Measurements from ENCODE around the gene SPTBN1.

Gene SPTBN1

DNA sequence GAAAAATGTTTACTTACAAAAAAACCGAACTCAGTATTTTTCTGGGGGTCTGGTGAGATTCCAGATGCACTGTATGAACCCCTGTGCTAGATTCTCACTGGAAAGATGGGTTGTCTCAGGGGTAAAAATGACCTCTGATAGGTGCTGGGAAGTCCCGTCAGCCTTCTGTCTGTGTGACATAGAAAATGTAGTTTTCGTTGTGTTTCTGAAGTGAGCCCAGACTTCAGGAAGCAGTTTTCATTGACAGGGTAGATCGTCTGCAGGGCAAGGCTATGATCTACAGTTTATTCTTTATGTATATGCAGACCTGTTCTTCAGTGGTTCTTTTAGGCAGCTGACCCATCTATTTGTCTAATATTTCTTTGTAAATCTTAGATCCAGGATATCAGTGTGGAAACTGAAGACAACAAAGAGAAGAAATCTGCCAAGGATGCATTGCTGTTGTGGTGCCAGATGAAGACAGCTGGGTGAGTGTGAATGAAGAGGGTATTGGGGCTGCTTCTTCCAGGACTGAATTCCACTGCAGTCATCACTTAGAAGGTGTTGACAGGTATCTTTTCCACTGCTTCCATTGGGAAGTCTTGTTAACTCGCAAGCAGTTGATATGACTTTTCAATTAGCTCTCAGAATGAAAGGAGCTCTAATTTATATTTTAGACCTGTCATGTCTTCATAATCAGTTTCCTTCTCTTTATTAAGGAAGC lies 159.9 kb downstream of the SPTBN1 start:
- DNase-seq (ENCODE audit: extremely low spot score), result no peak
- ChIA-PET POLR2A (no interaction called here), CTCF (interaction anchor here (1.4 kb wide), 1 partner anchor 93 kb away, joined by 3 read pairs; no protein-coding TSS in a partner anchor)
- TF ChIP-seq TARDBP (IDR thresholded peaks at IDR 0.05), result no peak
- TF ChIP-seq LEF1 (IDR thresholded peaks at IDR 0.05; ENCODE audit: borderline replicate concordance), result no peak
- TF ChIP-seq ZNF384 (IDR thresholded peaks at IDR 0.05), result no peak
- TF ChIP-seq, protein P1, sequence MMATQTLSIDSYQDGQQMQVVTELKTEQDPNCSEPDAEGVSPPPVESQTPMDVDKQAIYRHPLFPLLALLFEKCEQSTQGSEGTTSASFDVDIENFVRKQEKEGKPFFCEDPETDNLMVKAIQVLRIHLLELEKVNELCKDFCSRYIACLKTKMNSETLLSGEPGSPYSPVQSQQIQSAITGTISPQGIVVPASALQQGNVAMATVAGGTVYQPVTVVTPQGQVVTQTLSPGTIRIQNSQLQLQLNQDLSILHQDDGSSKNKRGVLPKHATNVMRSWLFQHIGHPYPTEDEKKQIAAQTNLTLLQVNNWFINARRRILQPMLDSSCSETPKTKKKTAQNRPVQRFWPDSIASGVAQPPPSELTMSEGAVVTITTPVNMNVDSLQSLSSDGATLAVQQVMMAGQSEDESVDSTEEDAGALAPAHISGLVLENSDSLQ (IDR thresholded peaks at IDR 0.05), result no peak
- no peak for TF ChIP-seq ARNT (IDR thresholded peaks at IDR 0.05)
- TF ChIP-seq FOXK2 (IDR thresholded peaks at IDR 0.05), result no peak
- no peak for TF ChIP-seq FOXA1 (IDR thresholded peaks at IDR 0.05)
- no peak for TF ChIP-seq ELF4 (IDR thresholded peaks at IDR 0.05)
- no peak for TF ChIP-seq HDGF (IDR thresholded peaks at IDR 0.05; ENCODE audit: borderline replicate concordance)
- no peak for TF ChIP-seq SUZ12 (IDR thresholded peaks at IDR 0.05)
- no peak for TF ChIP-seq CTBP1 (IDR thresholded peaks at IDR 0.05; ENCODE audit: borderline replicate concordance)
- TF ChIP-seq NFRKB (IDR thresholded peaks at IDR 0.05), result no peak
- TF ChIP-seq BHLHE40 (IDR thresholded peaks at IDR 0.05; ENCODE audit: borderline replicate concordance), result no peak
- TF ChIP-seq FOXM1 (IDR thresholded peaks at IDR 0.05; ENCODE audit: borderline replicate concordance), result no peak
- TF ChIP-seq L3MBTL2 (conservative IDR thresholded peaks at IDR 0.05), result no peak
- no peak for TF ChIP-seq SP1 (IDR thresholded peaks at IDR 0.05)

DNA sequence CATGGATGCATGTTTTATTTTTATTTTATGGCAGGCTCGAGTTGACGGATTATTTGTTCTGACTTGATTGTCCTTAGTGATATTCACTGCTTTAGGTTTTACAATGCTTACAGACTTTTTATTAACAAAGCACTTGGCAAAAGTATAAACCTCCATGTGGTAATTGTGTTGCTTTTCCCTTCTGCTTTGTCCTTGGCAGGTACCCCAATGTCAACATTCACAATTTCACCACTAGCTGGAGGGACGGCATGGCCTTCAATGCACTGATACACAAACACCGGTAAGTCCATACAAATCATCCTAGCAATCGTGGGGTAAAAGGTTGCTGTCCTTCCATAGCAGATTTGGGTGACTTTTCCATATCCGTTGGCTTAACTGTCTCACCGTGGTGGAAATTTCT lies 161.3 kb downstream of the SPTBN1 start:
- no peak for DNase-seq (ENCODE audit: extremely low spot score)
- ChIA-PET CTCF (interaction anchor here (1.4 kb wide), 1 partner anchor 94 kb away, joined by 3 read pairs; no protein-coding TSS in a partner anchor), POLR2A (no interaction called here)
- TF ChIP-seq CTBP1 (IDR thresholded peaks at IDR 0.05; ENCODE audit: borderline replicate concordance) (no peak), HDGF (IDR thresholded peaks at IDR 0.05; ENCODE audit: borderline replicate concordance) (no peak), FOXK2 (IDR thresholded peaks at IDR 0.05) (no peak), ELF4 (IDR thresholded peaks at IDR 0.05) (no peak), FOXA1 (IDR thresholded peaks at IDR 0.05) (no peak), ARNT (IDR thresholded peaks at IDR 0.05) (no peak), LEF1 (IDR thresholded peaks at IDR 0.05; ENCODE audit: borderline replicate concordance) (no peak), SUZ12 (IDR thresholded peaks at IDR 0.05) (no peak), NFRKB (IDR thresholded peaks at IDR 0.05) (no peak), L3MBTL2 (conservative IDR thresholded peaks at IDR 0.05) (no peak), SP1 (IDR thresholded peaks at IDR 0.05) (no peak), TARDBP (IDR thresholded peaks at IDR 0.05) (no peak), ZNF384 (IDR thresholded peaks at IDR 0.05) (no peak), FOXM1 (IDR thresholded peaks at IDR 0.05; ENCODE audit: borderline replicate concordance) (no peak), BHLHE40 (IDR thresholded peaks at IDR 0.05; ENCODE audit: borderline replicate concordance) (no peak)
- TF ChIP-seq, protein P1 (IDR thresholded peaks at IDR 0.05), result no peak

DNA sequence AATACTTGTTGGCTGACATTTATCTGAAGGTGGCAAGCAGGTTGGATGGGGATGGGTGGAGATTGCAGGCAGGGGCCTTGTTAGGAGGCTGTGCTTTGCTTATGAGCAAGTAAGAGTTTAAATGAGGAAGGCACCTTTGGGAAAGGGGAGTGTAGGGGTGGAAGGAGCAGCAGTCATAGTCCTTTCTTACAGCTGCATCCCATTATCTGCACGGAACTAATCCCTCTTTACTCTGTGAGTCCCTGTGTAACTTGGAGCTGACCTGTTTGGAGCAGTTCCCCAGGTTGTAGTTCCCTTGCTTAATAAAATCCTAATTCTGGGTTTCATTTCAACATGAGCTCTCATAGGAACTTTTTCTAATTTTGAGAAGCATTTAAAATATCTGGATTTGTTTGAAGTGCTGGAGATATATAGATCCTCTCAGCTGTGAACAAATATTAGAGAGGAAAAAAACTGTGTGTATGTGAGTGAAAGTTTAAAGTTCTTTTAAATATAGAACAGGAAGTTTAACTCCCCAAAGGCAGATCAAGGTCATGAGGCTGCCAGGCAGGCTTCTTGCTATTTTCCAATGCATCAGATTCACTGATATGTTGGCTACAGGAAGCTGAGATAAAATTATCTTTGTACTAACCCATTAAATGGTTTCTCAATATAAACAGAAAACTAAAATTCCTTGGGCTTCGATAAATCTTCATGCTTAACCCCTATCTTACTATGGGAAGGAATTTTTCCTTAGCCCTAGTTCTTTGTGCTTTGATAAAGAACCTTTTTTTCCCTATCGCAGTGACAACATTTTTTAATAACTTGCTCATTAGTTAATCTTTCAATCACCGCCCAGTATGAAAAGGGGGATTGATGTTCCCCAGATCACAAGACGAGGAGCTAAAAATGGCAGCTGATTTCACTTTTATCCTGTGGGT lies 162.8 kb downstream of the SPTBN1 start:
- TF ChIP-seq, protein P1 (IDR thresholded peaks at IDR 0.05), result no peak
- TF ChIP-seq FOXM1 (IDR thresholded peaks at IDR 0.05; ENCODE audit: borderline replicate concordance), result no peak
- TF ChIP-seq FOXK2 (IDR thresholded peaks at IDR 0.05), result no peak
- no peak for TF ChIP-seq ARNT (IDR thresholded peaks at IDR 0.05)
- no peak for TF ChIP-seq BHLHE40 (IDR thresholded peaks at IDR 0.05; ENCODE audit: borderline replicate concordance)
- ChIA-PET POLR2A (no interaction called here), CTCF (no interaction called here)
- DNase-seq (ENCODE audit: extremely low spot score), result no peak

DNA sequence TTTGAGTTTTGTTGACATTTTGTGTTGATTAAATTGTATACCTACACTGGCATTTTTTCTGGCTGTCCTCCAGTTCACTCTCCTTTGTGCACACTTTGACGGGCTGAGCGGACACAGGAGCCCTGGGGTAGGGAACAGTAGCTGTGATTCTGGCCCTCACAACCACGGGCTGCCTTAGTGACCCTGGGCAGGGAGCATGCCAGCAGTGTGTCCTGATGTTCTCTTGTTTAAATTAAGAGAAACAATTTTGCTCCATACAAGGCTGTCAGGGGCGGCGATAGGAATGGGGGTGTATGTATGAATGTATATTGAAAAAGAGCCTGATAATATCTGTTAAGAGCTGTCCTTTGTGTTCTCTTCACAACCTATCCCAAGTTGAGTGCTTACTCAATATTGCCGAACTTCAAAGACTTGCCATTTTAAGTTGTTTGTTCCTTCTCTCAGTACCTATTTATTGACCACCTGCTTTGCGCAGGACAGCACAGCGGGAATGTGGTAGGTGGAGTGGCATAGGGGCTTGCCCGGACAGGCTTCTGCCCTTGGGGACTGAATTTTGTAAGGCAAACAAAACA lies 163.6 kb downstream of the SPTBN1 start:
- no peak for DNase-seq (ENCODE audit: extremely low spot score)
- TF ChIP-seq CTBP1 (IDR thresholded peaks at IDR 0.05; ENCODE audit: borderline replicate concordance), result no peak
- TF ChIP-seq ZNF384 (IDR thresholded peaks at IDR 0.05), result no peak
- no peak for TF ChIP-seq SUZ12 (IDR thresholded peaks at IDR 0.05)
- no peak for TF ChIP-seq HDGF (IDR thresholded peaks at IDR 0.05; ENCODE audit: borderline replicate concordance)
- TF ChIP-seq FOXM1 (IDR thresholded peaks at IDR 0.05; ENCODE audit: borderline replicate concordance), result no peak
- no peak for TF ChIP-seq BHLHE40 (IDR thresholded peaks at IDR 0.05; ENCODE audit: borderline replicate concordance)
- no peak for TF ChIP-seq ELF4 (IDR thresholded peaks at IDR 0.05)
- TF ChIP-seq FOXA1 (IDR thresholded peaks at IDR 0.05), result no peak
- no peak for TF ChIP-seq SP1 (IDR thresholded peaks at IDR 0.05)
- no peak for TF ChIP-seq L3MBTL2 (conservative IDR thresholded peaks at IDR 0.05)
- no peak for TF ChIP-seq NFRKB (IDR thresholded peaks at IDR 0.05)
- TF ChIP-seq TARDBP (IDR thresholded peaks at IDR 0.05), result no peak
- no peak for TF ChIP-seq ARNT (IDR thresholded peaks at IDR 0.05)
- no peak for TF ChIP-seq FOXK2 (IDR thresholded peaks at IDR 0.05)
- TF ChIP-seq, protein P1 (IDR thresholded peaks at IDR 0.05), result no peak
- TF ChIP-seq LEF1 (IDR thresholded peaks at IDR 0.05; ENCODE audit: borderline replicate concordance), result no peak

More for the DNA sequence above, 163.6 kb downstream of the SPTBN1 start:
- CTCF ChIA-PET, result no interaction called here
- POLR2A ChIA-PET, result no interaction called here

All from HEK293T (cell line).